GM10847 (cell line): ENCODE data around the gene CDC42BPA.

ENCODE experiments used
- POLR2A ChIP-seq: IDR thresholded peaks from 2 replicates; pipeline ENCODE4 v1.6.1; 2011; ENCODE audit not compliant: insufficient read length; ENCODE audit errors: extremely low read depth

The CDC42BPA gene

DNA sequence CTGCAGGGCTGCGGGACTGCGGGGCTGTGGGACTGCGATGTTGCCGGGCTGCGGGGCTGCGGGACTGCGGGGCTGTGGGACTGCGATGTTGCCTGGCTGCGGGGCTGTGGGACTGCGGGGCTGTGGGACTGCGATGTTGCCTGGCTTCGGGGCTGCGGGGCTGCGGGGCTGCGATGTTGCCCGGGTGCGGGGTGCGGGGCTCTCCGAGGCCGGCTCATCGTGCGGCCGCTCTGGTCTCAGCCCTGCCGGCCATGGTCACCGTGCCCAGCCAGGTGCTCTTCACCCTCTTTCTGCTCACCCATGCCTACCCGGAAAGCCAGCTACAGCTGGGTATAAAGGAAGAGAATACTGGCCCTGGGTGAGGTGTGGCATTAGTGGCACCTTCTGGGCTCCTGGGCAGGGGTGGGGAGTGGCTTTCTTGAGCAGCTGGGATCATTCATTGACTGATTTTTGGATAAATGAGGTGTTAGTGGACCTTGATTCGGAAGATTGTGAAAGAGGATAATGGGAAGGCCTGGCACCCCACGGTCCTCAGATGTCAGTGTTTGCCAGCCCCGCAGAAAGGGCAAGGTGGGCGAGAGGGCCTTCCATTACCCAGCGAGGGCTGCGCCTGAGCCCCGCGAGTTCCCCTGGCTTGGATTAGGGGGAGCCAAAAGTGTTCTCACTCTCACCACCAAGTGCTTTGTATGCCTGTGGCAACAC is 341.9 kb downstream of the CDC42BPA start:
- TF ChIP-seq POLR2A = no peak

- no peak for TF ChIP-seq POLR2A
These were observed 342.7 kb downstream of the CDC42BPA start for GRCh38 chr1:226975259-226976250.

DNA sequence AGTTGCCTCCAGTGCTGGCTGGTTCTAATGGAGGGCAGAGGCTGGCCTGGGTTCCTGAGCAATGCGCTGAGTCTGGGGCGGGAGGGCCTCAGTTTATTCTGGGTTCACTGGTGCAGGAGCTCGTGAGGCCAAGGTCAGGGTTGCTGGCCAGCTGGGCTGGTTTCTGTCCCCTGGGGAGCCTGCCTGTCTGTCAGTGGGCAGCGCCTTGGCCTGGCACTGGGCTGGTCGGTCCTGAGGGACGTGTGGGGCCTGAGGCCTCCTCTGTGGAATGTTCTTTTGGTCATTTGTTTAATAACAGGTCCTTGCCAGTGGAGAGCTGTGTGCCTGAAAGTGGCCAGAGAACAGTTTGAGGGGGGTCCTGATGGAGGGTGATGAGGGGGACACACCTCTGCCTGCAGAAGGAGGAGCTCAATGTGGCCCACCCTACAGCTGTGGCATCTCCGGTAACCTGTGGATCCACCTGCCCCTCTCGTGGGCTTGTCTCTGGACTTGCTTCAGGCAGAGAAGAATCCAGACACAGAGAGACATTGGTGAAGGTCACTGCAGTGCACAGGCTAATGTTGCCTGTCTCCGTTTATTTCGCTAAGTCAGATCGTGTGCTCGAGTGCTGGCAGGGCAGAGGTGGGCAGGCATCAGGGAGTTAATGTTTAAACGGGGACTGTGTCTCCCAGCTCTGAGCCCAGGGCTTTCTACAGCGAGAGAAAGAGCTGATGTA is 343.6 kb downstream of the CDC42BPA start:
- no peak for TF ChIP-seq POLR2A

- TF ChIP-seq POLR2A = no peak
These were observed 344.3 kb downstream of the CDC42BPA start for GRCh38 chr1:226973898-226974543.

- TF ChIP-seq POLR2A = no peak
These were observed 344.9 kb downstream of the CDC42BPA start for GRCh38 chr1:226973371-226973897.

DNA sequence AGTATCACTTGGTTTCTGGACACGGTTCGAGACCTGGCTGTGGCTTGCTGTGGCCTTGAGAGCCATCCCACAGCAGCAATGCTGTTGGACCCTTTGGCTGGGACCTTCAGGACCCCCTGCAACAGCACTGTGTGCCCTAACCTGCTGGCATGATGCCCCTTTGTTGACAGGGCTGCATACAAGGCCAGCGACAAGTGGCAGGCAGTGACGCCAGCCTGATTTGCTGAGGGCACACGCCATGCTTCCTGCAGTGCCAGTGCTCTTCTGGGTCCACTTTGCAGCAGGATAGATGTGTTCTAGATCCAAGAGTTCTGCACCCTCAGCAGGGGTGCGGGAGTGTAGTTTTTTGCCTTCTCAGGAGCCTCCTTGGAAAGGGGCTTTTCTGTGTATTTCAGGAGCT is 345.4 kb downstream of the CDC42BPA start:
- TF ChIP-seq POLR2A = no peak

- TF ChIP-seq POLR2A = no peak
These were observed 346.5 kb downstream of the CDC42BPA start for GRCh38 chr1:226971765-226972164.

- TF ChIP-seq POLR2A = no peak
These were observed 350.6 kb downstream of the CDC42BPA start for GRCh38 chr1:226967665-226968064.

GRCh38 chr1:226966683-226967082 is 351.6 kb downstream of the CDC42BPA start:
- no peak for TF ChIP-seq POLR2A

GRCh38 chr1:226965581-226966440 is 352.5 kb downstream of the CDC42BPA start:
- no peak for TF ChIP-seq POLR2A

DNA sequence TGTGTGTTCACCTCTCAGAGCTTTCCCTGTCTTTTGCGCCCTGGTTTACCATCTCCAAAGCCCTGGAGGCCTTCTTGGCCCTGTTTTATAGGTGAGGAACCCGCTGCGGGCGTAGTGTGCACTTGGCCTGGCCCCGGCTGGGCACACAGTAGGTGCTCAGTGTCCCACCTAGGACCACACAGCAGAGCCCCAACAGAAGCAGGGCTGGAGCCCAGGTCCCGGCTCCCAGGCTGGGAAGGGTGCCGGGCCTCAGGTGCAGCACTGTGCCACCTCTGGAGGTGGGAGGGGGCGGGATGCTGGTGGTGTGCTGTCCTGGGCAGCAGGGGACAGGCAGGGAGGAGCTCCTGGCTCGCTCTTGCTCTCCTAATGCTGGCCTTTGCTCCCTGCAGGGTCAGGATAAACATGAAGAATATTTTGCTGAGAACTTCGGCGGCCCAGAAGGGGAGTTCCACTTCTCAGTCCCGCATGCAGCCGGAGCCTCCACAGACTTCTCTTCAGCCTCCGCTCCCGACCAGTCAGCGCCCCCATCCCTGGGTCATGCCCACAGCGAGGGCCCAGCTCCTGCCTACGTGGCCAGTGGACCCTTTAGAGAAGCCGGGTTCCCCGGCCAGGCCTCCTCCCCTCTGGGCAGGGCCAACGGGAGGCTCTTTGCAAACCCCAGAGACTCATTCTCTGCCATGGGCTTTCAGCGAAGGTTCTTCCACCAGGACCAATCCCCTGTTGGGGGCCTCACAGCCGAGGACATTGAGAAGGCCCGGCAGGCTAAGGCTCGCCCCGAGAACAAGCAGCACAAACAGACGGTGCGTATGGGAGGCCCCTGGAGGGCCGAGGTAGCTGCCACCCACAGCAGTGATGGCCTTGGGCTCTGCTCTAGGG is 353.4 kb downstream of the CDC42BPA start:
- no peak for TF ChIP-seq POLR2A

GRCh38 chr1:226964068-226964425 is 354.2 kb downstream of the CDC42BPA start:
- no peak for TF ChIP-seq POLR2A

GRCh38 chr1:226962421-226963391 is 355.6 kb downstream of the CDC42BPA start:
- TF ChIP-seq POLR2A = no peak
